NCI-H2196 treated with DMSO at 0.1 percent for 48 hours (cell line): ENCODE measurements around the gene NEDD9.

Source experiments
- DNase-seq: peaks from one replicate; lab custom pipeline; 2025; ENCODE audit not compliant: unreplicated experiment; lab: John Stamatoyannopoulos, UW

NEDD9 gene

DNA sequence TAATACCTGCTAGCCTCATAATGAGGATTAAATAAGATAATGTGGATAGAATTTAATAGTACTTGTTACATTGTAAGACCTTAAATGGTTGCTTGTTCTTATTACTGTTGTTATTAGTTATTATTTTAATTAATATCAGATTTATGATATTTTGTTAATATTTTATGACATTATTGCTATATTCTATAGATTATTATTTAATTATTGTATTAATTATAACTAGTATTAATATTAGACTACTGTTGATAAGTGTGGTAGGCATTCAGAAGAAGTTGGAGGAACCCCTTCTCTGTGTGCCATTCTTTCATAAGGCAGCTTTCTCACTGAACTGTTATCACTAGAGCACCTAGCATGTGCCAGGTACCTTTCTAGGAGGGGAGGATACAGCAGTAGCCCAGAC, 2.6 kb upstream of the NEDD9 start:
- DNase-seq = no peak

DNA sequence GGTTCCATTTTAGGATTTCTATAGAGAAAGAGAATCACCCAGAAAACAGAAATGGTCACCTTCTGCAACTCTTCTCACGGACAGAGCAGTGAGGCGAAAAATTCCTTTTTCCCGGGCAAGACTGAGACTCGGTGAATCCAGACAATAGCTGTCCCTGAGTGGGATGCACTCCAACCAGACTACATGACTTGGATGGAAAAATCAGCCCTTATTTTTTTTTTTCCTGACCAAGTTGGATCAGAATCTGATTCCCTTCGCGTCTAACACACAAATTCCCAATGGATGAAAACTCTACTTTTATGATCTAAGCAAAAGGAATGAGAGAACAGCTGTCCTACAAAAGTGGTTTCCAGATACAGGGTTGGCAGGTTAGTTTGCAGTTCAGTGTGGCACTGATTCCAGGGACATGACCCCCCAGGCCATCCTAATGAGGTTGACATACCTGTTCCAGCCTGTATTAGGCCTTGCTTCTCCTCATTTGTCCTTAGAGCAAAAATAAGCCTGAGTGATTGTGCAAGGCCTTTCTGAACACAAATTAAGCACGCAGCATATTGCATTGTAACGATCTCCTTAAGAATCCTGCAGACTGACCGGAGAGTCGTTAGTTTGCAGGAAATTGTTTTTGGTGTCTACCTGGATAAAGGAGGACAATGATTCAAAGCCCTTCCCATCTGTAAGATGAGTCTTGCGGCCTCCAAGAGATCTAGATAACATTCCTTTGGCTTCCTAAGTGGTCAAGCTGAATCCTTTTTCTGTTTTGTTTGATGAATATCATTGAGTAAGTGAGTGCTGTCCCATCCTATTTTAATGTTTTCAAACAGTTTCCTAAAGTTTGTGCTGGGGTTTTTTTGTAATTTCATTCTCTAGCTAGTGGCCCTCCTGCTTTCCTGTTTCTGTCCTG, 1.5 kb upstream of the NEDD9 start:
- DNase-seq = no peak

DNA sequence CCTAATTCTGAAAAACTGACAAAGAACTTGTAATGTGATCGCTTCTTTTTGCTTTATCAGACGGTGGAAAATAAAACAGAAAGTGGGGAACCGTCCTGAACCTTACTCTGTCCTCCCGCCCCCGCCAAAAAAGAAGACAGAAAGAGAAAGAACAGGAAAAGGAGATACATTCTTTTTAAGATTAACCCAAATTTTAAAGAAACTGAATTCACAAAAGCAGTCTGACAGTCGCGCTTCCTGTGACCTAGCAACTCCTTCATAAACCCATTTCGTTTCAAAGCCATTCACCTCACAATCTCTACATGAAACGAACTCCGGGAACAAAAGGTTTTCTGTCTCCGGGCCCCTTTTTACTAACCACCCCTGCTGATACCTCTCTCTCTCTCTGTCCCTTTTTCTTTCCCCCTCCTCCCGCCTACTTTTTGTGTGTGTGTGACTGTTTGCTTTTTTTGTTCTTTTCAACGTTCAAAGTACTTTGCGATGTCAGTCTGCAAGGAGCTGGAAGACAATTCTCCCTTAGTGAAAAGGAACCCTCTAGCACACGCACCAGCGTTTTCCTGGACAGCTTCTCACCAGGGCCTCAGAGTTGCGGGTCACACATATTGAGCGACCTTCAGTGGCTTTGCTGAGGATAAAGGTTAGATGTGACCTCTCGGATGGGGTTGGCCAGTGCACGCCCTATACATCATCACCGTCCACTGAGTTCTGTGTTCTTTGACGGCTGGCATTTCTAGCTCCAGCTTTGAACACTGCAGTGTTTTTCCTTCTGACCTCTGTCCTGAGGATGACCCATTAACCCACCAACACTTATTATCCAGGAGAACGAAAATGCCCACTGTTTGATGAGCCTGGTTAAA, 530 bp upstream of the NEDD9 start:
- DNase-seq = peak; percentile 33

DNA sequence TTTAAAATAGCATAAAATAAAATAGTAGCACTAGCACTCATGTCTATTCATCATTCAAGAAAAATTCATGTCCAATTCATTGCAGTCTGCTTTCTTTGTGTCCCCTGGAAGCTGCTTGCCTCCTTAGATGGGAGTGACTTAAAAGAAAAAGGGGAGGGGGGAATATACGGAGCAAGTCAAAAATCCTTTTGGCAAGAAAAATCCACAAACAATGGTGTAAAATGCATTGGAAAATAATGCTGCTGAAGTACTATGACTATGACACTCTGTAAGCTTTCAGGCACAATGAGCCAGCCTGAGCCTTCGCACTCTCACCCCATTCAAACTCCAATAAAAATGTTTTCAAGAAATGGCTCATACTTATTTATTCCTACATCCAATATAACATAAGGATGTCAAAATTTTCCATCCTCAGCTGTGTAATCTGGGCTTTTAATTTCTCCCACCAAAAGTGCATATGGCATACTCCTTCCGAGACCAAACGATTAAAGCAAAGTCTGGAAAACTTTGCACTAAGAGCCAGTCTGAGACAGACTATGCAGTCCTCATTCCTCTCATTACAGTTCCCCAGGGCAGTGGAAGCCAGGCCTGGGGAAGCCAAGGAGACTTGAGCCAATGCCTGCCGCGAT, 790 bp downstream of the NEDD9 start:
- DNase-seq = no peak

DNA sequence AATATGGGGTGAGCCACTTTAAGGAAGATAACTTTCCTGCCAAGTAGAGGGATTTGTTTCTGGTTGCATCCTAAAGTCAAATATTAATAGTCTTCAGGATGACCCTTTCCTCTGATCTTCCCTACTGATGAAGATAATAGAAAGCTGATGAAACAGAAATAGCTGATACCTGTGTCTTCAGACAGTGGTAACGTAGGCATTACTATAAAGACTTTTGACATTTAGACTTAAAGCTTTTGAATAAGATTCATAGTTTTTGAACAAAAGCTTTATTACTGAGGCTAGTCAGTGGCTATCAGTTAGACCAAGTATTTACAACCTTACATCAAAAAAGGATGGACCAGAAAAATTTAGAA, 1.4 kb downstream of the NEDD9 start:
- no peak for DNase-seq

DNA sequence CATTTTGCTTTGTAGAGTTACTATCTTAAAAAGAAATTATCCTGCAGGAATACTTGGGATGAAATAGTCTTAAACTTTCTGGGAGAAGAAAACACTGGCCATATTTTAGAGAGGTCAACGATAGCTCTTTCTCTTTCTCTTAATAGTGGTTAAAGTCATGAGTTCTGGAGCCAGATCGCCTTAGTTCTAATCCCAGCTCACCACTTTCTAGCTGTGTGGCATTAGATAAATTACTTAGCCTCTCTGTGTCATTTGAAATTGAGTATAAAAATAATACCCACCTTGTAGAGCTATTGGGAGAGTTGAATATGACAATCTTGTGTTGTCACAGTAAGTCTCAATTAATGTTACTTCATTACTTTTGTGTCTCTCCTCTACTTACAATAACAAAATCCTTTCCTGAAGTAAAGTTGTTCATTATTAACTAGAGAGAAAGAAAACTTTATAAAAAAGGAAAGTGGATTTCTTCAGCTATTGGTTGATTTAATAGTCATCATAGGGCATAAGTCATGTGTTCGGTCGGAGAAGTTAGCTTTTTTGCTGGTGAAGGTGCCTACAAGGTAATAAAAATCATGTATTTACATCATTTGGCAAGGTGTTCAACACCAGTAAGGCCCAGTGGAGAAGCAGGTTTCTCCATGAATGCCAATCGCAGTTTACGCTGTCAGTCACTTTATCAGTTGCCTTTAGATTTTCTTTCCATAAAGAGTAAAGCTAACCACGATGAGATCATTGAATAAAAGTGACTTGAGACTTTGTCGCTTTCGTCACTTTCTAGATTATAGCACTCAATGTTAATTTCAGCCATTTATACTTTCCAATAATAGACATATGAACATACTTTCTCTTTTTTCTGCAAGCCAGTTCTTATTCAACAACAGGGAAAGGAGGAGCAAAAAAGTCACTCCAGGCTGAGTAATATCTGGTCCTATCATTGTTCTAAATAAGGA, 2.0 kb downstream of the NEDD9 start:
- DNase-seq = no peak

DNA sequence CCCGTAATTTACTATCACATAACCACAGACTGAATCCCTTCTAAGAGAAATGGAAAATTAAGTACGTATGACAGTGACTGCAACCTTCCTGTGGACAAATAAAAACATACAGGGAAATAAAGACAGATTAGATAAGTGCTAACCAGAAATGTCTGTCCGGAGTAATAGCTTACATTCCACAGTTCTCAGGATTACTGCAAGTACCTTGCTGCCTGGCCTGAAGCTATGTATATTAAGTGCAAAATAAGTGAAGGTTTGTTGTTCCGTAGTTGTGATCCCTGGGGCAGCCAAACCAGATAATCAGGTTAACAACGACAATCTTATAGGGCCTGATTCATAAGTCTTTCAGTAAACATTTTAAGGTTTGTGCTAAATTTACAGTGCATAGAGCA, 2.8 kb downstream of the NEDD9 start:
- DNase-seq = no peak

DNA sequence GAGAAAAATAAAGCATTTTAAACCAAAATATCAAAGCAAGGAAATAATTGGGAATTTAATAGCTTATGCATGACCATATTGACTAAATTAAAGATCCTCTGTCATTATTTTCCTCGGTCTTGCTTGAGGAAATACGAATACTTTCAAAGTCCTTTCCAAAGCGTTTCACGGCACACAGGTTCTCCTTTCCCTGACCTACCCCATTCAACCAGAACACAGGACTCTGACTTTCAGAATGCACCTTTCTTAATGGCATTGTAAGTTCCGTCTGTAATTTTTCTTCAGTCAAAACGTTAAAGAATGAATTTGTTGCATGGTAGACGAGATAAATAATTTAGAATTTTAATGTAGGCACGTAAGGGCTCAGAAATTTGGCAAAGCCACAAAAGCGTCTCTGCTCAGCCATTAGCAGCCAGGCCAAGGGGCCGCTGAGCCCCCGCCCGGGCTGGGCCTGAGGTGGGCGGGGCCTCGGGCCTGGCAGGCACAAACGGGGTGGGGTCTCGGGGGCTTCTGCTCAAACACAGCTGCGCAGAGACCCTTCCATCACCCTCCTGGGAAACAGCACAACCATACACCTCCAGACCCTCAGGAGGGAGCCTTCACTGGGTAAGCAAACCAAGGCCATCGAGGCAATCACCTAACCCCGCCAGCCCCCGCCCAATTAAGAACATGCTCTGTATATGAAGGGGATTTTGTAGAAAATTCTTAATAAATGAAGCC, 3.4 kb downstream of the NEDD9 start:
- DNase-seq = no peak

DNA sequence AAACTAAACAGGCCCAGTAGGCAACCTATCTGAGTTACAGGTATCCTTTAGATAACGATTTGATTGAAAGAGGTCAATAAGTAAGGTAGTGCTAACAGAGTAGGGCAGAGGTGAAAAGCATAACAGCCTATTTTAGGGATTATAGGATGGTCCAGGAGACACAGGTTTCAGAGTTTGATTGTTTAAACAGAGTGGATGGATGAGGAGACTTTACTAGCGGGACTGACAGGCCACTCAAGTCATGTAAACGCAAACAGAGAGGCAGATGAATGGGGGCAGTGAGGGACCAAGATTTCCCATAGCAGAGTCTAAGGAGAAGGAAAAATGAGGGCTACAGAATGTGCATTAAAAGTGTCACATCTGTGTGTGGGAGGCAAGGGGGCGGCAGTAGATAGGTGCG, 4.8 kb downstream of the NEDD9 start:
- no peak for DNase-seq

DNA sequence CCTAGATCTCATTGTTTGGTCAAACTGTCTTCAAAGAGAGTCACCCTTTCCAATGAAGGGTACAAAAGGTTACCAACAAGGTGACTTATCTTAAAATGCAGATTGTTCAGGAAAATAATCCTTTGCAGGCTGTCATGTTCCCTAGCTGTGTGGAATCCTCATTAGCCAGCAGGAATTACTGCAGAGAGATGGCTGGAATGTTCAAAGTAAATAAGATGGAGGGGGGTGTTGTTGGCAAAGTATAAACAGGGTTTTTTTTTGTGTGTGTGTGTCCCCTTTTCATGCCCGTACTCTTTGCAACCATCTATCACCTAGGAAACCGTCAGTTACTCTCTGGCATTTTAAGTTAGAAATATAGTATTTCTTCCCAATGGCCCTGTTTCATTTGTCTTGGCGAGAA, 6.5 kb downstream of the NEDD9 start:
- no peak for DNase-seq

DNA sequence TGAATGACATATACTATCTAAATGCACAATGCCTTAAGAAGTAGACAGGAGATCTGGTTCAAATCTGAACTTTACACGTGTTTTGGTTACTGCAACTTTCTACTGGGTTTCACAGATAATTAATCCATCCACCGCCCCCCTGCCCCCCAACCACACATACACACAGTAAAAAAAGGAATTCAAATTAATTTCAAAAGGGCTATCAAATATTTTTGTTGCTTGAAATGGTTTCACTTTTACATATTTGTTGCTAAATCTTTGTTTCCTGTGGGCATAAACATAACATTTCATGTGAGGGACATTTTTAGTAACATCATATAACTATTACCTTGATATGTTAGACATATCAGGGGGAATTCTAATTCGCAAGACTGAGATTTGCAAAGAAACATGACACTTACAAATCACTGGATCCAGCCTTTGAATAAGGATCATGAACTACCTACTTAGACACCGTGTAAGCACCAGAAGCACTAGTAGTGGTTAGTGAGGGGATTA, 7.5 kb downstream of the NEDD9 start:
- no peak for DNase-seq

DNA sequence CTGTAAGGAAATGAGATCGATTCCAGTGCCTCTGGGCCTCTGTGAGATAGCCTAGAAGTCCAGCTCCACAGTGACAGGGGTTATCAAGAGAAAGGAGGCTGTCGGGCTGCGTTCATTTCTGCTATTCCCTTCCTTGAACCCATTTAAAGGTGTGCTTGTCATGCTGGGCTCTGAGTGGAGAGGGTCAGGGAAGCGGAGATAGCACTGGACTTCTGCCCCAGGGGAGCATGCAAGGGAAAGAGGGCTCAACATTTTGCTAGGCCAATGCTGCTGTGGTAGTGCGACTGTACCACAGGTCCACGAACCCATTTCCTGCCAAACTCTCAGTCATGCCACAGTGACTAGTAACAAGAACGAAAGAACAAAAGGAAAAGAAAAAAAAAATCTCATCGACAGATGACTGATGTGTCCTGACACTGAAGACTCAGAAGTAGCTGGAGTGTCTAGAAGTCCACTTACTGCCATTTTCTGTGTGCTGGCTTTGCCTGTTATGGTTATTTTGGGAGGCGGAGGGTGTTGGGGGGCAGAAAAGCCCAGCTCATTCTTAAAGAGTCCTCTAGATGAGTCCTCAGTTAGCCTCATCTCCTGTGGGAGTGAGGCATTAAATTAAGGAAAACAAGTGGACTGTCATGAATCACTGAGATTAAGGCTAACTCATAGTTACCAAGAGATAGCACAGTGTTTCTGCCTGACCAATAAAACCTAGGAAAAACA, 8.1 kb downstream of the NEDD9 start:
- DNase-seq = no peak

DNA sequence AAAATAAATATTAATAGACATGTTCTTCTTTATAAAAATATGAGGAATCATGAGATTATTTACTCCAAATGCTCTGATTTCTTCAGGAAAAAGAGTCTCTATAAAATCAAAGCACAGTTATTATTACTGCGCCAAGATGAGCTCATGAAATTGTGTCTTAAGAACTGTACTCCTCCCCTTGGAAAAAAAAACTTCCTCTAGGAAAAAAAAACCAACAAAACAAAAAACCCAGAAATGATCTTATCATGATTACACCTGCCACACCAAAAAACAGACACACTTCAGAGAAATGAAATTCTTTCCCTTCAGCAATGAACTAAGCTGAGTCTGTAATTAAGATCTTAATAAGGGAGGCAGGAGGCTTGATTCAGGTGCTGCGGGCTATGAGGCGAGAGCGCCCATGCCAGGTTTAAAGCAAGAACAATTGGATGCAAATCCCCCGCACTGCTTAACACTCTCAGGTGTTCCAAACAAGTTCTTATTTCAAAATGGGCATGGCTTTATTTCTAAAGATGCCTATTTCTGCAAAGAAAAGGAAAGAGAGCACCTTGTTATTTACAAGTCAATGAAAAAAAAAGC, 9.1 kb downstream of the NEDD9 start:
- DNase-seq = no peak

DNA sequence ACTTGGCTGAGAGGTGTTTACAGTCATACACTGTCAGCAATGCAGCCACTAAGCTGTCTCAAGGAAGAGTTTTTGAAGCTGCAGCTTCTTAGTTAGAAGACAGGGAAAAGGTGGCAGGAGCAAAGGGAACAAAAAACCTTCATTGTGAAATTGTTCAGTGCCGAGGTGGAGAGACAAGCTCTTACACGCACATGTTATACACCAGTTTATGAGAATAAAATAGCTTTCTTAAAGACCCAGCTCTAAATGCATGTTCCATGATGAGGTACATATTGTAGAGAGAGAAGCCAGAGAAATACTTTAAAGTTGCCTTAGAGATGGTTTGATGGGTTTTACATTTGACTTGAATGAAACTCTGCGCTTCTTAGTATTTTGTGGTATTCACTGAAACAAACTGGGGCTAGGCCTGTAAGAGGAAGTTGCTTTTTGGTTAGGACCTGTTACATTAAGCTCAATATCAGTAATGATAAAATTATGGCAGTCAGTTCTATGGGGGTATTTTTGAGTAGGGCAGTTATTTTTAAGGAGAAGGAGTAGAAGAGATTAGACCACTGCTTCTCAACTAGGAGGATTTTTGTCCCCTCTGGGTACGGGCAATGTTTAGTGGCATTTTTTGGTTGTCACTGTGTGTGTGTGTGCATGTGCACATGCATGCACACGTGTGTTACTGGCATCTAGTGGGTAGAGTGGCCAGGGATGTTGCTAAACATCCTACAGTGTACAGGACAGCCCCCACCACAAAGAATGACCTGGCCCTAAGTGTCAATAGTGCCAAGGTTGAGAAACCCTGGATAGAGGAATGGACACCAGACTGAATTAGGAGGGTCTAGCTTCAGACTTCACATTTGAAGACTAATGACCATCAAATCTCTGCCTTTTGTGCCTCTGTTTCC, 9.8 kb downstream of the NEDD9 start:
- no peak for DNase-seq

DNA sequence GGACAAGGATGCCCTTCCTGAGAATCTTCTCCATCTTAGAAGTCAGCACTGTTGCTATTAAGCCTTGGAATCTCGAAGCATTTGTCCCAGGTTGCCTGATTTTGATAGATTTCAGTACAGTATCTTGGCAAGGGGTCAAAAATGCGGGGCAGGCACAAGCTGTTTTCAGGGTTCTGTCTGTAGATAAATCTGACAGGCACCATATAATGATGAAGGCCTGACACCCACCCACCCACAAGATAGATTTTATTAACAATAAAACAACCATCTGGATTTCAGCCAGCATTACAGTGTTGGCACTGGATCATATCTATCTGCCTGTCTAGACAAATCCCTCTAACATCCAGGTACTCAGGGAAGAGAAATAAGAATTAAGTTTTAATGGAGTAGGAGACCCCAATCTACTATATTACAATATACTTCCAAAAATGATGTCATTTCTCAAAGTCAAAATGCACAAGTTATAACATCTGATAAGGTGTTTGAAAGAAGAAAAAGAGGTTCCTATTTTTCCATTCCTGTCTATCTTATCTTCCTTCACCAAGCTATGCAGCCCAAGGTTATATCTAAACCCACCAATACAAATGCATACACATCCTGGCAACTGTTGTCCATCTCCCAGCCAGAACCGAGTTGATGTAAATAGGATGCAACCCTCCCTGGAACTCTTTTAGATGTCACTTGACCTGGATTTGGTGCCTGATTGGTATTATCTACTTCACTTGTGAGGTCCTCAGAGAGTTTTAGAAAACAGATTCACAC, 10.7 kb downstream of the NEDD9 start:
- no peak for DNase-seq

DNA sequence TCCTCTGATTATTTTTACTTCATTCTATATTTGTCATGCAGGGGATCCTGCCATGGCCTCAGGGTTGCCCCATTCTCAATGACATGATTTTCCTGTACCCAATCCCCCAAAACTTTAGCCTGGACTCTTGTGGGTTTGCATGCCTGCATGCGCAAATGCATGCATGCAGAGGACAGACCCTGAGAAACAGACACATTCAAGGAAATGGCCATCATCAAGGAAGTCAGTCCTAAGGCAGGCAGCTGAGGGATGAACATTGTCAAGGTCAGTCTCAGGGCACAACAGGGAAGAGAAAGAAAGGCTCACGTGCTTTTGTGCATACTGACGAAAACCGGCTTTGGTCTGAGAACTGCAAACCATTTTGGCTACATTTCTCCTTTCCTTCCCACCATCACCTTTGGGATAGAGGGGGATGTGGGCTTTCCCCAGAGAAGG, 13.1 kb downstream of the NEDD9 start:
- no peak for DNase-seq
